SK-N-MC (cell line): Measurements from ENCODE around the gene SLC8A2.

Experiments used
- DNase-seq: peaks from one replicate; pipeline ENCODE4 v3.0.0-alpha.2; 2011; ENCODE audit warnings: low read depth, low spot score
- H3K27ac ChIP-seq: fragments of 200-600 bp; sonication (generic); 2 replicates; pipeline ENCODE4 v1.5.1; 2016; ENCODE audit warnings: mixed run types
- H3K36me3 ChIP-seq: fragments of 200-600 bp; sonication (generic); 2 replicates; pipeline ENCODE4 v1.6.1; 2017; ENCODE audit warnings: antibody characterized with exemption, low read length, mixed read lengths; ENCODE audit not compliant: insufficient read depth
- H3K4me3 ChIP-seq: fragments of 200-600 bp; sonication (generic); 2 replicates; pipeline ENCODE4 v1.5.1; 2016
- H3K9ac ChIP-seq: fragments of 200-600 bp; sonication (generic); 2 replicates; pipeline ENCODE4 v1.8.0; 2017; ENCODE audit warnings: mixed run types, mixed read lengths; ENCODE audit not compliant: insufficient read length
- H3K9me3 ChIP-seq: fragments of 200-600 bp; sonication (generic); 2 replicates; pipeline ENCODE4 v1.6.1; 2017; ENCODE audit warnings: low read depth, mild to moderate bottlenecking, antibody characterized with exemption, low read length, moderate library complexity, mixed read lengths
- EZH2 ChIP-seq: fragments of 200-600 bp; sonication (generic); IDR thresholded peaks from one replicate; pipeline ENCODE4 v1.6.1; 2017; ENCODE audit warnings: antibody characterized with exemption
- FOXP2 ChIP-seq: optimal IDR thresholded peaks from 2 replicates; pipeline ENCODE3; 2011; ENCODE audit warnings: mild to moderate bottlenecking, moderate library complexity; ENCODE audit not compliant: insufficient read depth; ENCODE audit errors: extremely low read length, control extremely low read depth
- POLR2AphosphoS5 ChIP-seq: IDR thresholded peaks from 2 replicates; pipeline ENCODE4 v1.6.1; 2012; ENCODE audit warnings: mild to moderate bottlenecking, low read depth, low read length, borderline replicate concordance

SLC8A2 gene

DNA sequence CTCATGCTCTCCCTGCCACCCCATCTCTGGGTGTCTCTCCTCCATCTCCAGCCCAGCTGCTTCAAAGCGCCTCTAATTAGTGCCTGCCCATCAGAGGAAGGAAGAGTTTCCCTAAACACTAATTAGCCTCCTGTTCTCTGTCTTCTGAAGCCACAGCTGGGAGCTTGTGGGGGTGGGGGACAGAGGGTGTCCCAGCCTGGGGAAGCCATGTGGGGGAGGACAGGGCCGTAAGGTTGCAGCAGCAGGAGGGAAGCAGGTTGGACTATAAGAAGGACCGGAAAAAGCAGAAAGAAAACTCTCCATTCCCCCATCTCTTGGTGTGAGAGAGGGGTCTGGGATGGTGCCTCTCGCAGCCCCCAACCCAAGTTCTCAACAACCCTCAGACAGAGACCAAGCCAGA, 26.2 kb downstream of the SLC8A2 start:
- Histone ChIP-seq H3K36me3 (no peaks in the 10 kb centered on the region), H3K9ac (no peak overlapping the region), H3K27ac (no peak overlapping the region), H3K4me3 (peak overlapping the region; percentile 39), H3K9me3 (no peaks in the 10 kb centered on the region)
- TF ChIP-seq POLR2AphosphoS5 = no peak
- no peak for TF ChIP-seq FOXP2
- no peak for TF ChIP-seq EZH2
- DNase-seq = no peak

DNA sequence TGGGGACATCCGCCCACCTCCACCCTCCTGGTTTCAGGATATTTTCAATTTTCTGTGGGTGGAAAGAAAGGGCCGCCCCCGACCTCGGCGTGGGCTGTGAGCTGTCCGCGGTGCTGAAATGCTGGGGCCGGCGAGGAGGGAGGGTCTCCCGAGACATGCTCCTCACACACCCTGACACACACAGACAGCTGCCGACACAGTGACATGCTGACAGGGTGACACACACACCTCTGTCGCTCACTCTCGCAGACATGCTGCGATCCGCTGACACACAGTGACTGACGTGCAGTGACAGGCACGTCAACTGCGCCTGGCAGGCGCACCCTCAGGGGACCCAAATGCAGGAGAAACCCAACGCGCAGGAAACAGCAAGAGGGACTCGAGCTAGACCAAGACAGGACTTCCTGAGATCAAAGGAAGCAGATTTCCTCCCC, 27.3 kb downstream of the SLC8A2 start:
- H3K36me3 ChIP-seq = no peaks in the 10 kb centered on the region
- no peak overlapping the region for H3K27ac ChIP-seq
- no peak for DNase-seq
- no peak overlapping the region for H3K9ac ChIP-seq
- TF ChIP-seq EZH2 (no peak), POLR2AphosphoS5 (no peak), FOXP2 (no peak)
- H3K9me3 ChIP-seq = no peaks in the 10 kb centered on the region
- H3K4me3 ChIP-seq = no peak overlapping the region

DNA sequence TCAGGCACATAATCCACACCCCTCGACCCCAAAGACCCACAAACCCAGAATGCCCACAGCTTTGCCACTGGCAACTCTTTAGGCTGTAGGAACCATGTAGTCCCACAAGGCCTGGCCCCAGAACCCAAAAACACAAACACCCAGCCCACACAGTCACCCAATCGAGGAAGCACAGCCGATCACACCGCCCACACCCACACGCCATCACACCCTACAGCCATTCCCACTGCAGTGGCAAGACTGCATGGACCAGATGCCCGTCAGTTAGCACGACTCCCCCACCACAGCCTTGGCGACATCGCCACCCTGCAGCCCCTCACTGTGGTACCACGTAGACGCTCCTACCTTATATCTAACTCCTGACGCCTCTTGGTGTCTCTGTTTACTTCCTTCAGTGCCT, 28.4 kb downstream of the SLC8A2 start:
- no peak overlapping the region for H3K4me3 ChIP-seq
- no peaks in the 10 kb centered on the region for H3K9me3 ChIP-seq
- no peak for DNase-seq
- H3K36me3 ChIP-seq = no peaks in the 10 kb centered on the region
- TF ChIP-seq POLR2AphosphoS5 (no peak), FOXP2 (no peak), EZH2 (no peak)
- no peak overlapping the region for H3K9ac ChIP-seq
- H3K27ac ChIP-seq = no peak overlapping the region

DNA sequence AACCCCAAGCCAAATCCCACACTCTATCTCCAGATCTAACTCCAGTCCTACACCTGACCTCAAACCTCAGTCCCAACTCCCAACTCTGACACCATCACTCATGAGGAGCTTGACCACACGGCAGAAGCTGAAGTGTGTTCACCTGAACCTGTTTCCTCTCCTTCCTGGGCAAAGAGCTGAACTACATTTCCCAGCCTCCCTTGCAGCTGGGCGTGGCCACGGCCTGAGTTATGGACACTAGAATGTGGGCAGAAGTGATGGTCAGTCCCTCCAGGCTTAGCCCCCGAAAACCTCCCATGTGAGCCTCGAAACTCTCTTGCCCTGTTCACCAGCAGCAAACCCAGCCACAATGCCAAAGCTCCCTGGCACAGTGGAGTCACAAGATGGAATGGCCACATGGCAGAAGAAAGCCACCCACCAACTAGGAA, 32.9 kb downstream of the SLC8A2 start:
- Histone ChIP-seq H3K36me3 (no peaks in the 10 kb centered on the region), H3K9me3 (no peaks in the 10 kb centered on the region), H3K4me3 (no peak overlapping the region), H3K9ac (no peak overlapping the region), H3K27ac (no peak overlapping the region)
- TF ChIP-seq EZH2 = no peak
- no peak for TF ChIP-seq FOXP2
- no peak for TF ChIP-seq POLR2AphosphoS5
- DNase-seq = no peak

DNA sequence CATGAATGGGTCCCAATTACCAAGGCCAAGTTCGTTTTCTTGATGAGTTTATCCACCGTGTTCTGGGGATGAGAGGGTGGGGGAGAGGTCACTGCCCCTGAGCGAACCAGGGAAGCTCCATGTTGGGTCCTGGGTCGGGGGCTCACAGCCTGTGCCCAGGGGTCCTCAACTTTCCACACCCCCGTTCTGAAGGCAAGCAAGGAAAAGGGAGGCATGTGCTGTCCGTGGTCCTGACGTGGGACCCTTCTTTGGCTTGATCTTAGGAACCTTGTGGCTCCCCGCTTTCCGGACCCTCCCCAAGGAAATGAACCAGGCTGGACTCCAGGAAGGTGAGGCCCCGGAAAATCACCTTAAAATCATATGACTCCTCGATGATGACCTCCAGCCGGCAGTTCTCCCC, 34.2 kb downstream of the SLC8A2 start:
- TF ChIP-seq EZH2 = no peak
- TF ChIP-seq FOXP2 = no peak
- TF ChIP-seq POLR2AphosphoS5 = no peak
- H3K36me3 ChIP-seq = no peaks in the 10 kb centered on the region
- no peak for DNase-seq
- no peak overlapping the region for H3K4me3 ChIP-seq
- no peak overlapping the region for H3K9ac ChIP-seq
- H3K9me3 ChIP-seq = no peaks in the 10 kb centered on the region
- no peak overlapping the region for H3K27ac ChIP-seq

DNA sequence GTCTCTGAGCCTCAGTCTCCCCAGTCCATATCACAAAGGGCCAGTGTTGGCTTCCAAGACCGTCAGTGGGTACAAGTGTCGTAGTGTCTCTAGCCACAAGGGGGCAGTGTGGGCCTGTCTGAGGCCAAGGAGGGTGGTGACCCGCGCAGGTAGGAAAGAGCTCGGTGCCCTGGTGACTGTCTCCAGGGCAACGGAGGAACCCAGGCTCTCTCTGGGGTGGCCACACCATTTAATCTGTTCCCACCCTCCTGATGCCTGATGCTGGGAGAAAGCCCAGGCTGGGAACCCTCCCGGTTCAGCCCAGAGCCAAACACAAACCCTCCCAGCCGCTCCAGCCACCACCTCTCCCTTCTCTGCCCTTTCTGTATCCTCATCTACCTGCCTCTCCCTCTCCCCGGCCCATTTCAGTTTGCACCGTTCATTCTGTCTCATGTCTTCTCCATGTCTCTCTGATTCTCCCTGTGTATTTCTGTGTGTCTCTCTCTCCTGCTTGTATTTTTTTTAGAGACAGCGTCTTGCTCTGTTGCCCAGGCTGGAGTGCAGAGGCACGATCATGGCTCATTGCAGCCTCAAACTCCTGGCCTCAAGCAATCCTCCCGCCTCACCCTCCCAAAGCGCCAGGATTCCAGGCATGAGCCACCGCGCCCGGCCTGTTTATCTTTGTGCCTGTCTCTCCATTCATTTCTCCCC, 34.8 kb downstream of the SLC8A2 start:
- Histone ChIP-seq H3K27ac (no peak overlapping the region), H3K9ac (no peak overlapping the region), H3K9me3 (no peaks in the 10 kb centered on the region), H3K36me3 (no peaks in the 10 kb centered on the region), H3K4me3 (no peak overlapping the region)
- no peak for DNase-seq
- TF ChIP-seq EZH2 = no peak
- TF ChIP-seq FOXP2 = no peak

DNA sequence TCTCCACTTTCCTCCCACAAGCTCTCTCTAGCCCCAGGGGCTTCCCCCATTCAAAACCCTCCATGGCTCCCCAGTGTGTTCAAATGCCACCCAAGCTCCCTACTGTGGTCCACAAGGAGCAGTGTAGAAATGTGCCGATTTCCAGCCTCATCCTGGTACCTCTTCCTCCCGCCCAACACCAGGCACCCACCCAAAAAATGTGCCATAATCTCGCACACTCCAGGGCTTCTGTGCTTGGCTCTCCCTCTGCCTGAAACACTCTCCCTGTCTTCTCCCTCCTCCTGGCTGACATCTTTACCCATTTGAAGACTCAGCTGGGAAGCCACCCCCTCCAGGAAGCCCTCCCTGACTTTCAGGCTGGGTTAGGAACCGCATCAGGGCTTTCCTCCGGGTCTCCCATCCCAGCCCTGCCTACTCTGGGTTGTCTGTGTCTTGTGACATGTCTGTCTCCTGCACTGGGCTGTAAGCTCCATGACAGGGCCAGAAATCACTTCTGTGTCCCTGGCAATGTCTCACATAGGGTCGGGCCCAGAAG, 35.7 kb downstream of the SLC8A2 start:
- Histone ChIP-seq H3K9ac (no peak overlapping the region), H3K9me3 (no peaks in the 10 kb centered on the region), H3K27ac (no peak overlapping the region), H3K36me3 (no peaks in the 10 kb centered on the region), H3K4me3 (no peak overlapping the region)
- TF ChIP-seq FOXP2 (no peak), POLR2AphosphoS5 (no peak), EZH2 (no peak)
- no peak for DNase-seq

DNA sequence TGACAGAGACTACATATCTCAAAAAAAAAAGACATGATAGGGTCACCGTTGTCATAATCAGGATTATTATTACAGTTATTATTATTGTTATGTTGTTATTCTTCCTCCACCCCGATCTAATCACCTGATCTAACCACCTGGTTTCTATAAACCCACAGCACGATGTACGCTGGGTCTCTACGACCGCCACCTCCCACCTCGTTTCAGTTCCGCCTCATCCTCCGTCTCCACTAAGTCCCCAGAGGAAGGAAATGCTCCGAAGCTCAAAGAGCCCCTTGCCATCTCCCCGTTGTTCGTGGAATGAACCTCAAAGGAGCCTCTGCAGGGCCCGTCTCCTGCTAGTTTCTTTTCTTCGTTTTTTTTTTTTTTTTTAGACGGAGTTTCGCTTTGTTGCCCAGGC, 36.5 kb downstream of the SLC8A2 start:
- TF ChIP-seq EZH2 (no peak), POLR2AphosphoS5 (no peak), FOXP2 (no peak)
- Histone ChIP-seq H3K27ac (no peak overlapping the region), H3K9me3 (no peaks in the 10 kb centered on the region), H3K9ac (no peak overlapping the region), H3K4me3 (no peak overlapping the region), H3K36me3 (no peaks in the 10 kb centered on the region)
- no peak for DNase-seq

DNA sequence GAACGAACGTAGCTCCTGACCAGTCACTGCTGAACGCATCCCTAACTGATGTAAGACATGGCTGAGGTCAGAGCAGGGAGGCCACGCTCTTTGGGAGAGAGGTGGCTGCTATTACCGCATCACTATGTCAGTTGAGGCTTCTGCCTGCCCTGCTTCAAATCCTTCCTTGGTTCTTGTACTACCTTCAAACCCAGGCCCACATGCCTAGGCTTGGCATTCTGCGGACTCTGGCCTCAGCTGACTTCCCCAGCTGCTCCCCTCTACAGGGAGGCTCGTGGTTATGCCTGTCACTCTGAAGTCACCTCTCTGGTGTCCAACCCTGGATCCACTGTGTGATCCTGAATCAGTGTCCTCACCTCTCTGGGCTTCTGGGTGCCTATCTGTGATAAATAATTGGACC, 37.6 kb downstream of the SLC8A2 start:
- Histone ChIP-seq H3K4me3 (no peak overlapping the region), H3K36me3 (no peaks in the 10 kb centered on the region), H3K9ac (no peak overlapping the region), H3K9me3 (no peaks in the 10 kb centered on the region), H3K27ac (no peak overlapping the region)
- TF ChIP-seq EZH2 (no peak), FOXP2 (no peak), POLR2AphosphoS5 (no peak)
- DNase-seq = no peak
